ENCODE measurements around the gene IQGAP2.

- TF ChIP-seq, protein P1, sequence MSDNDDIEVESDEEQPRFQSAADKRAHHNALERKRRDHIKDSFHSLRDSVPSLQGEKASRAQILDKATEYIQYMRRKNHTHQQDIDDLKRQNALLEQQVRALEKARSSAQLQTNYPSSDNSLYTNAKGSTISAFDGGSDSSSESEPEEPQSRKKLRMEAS (IDR thresholded peaks at IDR 0.05): no peak
- TF ChIP-seq REST (IDR thresholded peaks at IDR 0.05; ENCODE audit: low read depth): no peak
- no peak for TF ChIP-seq TEAD4 (IDR thresholded peaks at IDR 0.05)
- no peak for TF ChIP-seq RAD21 (IDR thresholded peaks at IDR 0.05; ENCODE audit: low read depth)
- TF ChIP-seq YY1 (IDR thresholded peaks at IDR 0.05; ENCODE audit: low read depth): no peak
- TF ChIP-seq TCF12 (IDR thresholded peaks at IDR 0.05; ENCODE audit: low read depth): no peak
- TF ChIP-seq CEBPB (IDR thresholded peaks at IDR 0.05): no peak
Observed at GRCh38 chr5:76736679-76737556, 333.8 kb downstream of the IQGAP2 start.
